Measurements from ENCODE around the gene ADGRV1.
"Not testable (repeated sequence)": the region's sequence is repeated elsewhere in the genome, so short reads cannot be mapped to it uniquely, and the experiment has no call there.

Gene ADGRV1

GRCh38 chr5:90955001-90955635, 396.5 kb downstream of the ADGRV1 start:
- no peak for DNase-seq

DNA sequence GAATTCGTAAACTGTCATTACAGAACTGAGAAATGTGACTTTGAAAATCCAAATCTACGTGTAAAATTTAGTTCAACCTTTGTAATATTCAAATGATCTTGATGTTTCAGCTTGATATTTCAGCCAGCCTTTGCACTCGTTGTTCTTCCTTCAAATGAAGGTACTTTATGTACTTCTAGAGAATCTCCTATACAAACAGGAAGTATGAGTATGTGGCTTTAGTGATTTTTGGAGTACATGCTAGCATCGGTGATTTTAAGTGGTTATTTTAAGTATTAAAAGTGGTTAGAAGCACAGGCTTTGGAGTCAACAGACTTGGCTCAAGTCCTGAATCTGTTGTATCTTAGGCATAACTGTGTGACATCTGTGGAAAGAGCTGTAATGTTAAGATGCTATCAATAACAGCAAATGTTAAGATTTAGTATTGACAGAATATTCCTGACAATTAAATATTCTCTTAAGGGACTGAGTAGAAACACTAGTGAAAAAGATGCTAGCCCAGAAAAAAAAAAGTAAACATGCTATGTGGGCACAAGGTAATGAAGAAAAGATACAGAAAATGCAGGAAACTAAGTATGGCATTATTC, 398.0 kb downstream of the ADGRV1 start:
- DNase-seq: no peak

DNA sequence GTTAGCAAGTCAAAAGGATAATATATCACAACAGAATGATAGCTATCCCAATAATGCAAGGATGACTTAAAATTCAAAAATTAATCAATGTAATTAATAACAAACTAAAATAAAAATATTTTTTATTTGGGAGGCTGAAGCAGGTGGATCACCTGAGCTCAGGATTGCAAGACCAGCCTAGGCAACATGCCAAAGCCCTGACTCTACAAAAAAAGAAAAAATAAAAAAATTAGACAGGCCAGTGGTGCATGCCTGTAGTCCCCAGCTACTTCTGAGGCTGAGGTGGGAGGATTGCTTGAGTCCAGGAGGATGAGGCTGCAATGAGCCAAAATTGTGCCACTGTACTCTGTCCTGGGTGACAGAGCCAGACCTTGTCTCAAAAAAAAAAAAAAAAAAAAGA, 399.3 kb downstream of the ADGRV1 start:
- DNase-seq: no peak

- no peak for DNase-seq
Measured at GRCh38 chr5:90959262-90959661, 400.7 kb downstream of the ADGRV1 start.

- DNase-seq: no peak
Measured at GRCh38 chr5:90962481-90962880, 403.9 kb downstream of the ADGRV1 start.

DNA sequence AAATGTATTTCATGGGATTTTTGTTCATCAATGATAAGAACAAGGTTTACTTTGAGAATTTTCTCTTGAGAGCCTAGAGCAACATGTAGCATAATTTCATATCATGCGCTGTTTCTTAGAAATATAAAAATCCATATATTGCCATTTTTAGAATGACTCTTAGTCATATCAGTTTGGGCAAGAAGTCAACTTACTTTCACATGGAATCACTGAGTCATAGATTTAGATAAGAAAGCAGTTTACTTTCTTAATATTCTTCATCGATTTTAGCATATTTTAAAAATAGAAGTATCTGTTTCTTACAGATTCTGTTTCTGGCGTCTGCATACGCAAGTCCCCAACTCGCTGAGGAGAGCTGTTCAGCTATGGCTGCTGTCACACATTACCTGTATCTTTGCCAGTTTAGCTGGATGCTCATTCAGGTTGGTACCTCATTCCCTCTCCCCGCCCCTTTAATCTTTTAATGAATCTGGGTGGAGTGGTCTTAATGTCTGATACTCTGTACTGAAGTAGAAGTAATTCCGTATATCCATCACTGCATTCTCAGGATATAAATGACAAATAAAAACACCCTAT, 406.6 kb downstream of the ADGRV1 start:
- no peak for DNase-seq

GRCh38 chr5:90967443-90967842, 408.8 kb downstream of the ADGRV1 start:
- DNase-seq: no peak

GRCh38 chr5:90967851-90968250, 409.3 kb downstream of the ADGRV1 start:
- DNase-seq: no peak

- DNase-seq: no peak
Measured at GRCh38 chr5:90968319-90968718, 409.7 kb downstream of the ADGRV1 start.

GRCh38 chr5:90969945-90970344, 411.3 kb downstream of the ADGRV1 start:
- DNase-seq: not testable (repeated sequence)

- no peak for DNase-seq
Measured at GRCh38 chr5:90981177-90981576, 422.6 kb downstream of the ADGRV1 start.

GRCh38 chr5:90981821-90982220, 423.2 kb downstream of the ADGRV1 start:
- DNase-seq: no peak

DNA sequence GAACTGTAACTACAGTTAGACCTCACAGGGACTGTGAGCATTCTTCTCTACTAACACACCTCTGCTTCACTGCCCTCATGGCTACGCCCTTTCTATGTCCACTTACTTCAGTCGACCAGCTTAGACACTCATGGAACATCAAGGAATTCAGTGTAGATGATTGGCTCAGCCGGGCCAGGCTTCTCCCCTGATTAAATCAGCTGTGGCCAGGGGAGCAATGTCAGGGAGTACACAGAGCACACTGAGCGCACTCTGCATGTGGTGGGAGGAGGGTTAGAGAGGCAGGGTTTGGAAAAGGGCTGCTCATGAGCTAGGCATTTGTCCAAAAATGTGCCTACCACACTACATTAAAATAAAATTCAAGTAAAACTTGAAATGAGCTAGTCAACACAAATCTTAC, 424.0 kb downstream of the ADGRV1 start:
- no peak for DNase-seq

DNA sequence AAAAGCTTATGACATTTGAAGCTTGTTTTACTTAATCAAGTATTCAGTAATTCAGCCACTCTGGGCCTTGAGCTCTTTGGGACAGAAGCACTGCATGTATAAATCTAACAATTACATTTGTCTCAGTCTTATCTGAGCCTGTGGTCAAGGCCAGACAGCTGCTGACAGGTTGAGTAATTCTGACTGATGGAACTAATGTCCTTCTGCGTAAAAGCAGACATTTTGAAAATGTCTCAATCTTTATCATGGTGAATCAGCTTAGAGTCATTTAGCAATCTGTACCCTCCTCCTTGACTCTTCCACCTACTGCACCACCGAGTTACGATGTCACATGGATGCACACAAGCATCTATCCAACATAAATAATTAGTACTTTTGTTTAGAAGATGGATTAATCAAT, 424.6 kb downstream of the ADGRV1 start:
- DNase-seq: no peak

DNA sequence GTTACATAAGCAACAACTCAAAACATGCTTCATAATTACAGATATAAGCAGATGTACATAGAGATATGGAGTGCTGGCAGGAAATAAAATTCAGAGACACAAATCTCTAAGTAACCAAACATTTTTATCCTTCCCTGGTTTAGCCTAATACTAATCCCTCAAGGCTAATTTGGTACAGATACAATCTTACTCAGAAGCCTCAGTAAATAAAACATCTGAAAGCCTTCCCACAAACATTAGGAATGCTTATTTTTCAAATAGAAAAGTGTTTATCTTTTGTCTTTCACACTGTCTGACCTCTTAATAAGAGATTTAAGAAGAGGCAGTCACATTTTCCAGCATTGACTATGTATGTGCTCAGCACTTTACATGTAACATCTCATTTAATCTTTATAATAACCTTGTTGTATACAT, 425.1 kb downstream of the ADGRV1 start:
- DNase-seq: no peak

- DNase-seq: no peak
Measured at GRCh38 chr5:90985341-90985740, 426.7 kb downstream of the ADGRV1 start.

GRCh38 chr5:90987726-90988125, 429.1 kb downstream of the ADGRV1 start:
- DNase-seq: no peak

DNA sequence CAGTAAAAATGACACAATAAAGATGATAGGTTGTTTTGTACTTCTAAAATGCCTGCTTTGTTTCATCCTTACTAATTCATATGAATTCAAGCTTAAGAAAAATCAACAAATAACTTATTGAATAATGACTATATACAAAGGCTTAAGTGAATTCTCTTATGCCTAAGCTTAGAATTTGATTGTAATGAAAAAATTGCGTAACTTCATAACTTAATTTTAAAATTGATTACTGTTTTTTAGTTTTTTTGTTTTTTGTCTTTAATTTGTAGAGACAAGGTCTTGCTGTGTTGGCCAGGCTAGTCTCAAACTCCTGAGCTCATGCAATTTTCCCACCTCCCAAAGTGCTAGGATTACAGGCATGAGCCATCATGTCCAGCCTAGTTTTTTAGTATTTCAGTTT, 432.6 kb downstream of the ADGRV1 start:
- no peak for DNase-seq

- no peak for DNase-seq
Measured at GRCh38 chr5:90994796-90995195, 436.2 kb downstream of the ADGRV1 start.

DNA sequence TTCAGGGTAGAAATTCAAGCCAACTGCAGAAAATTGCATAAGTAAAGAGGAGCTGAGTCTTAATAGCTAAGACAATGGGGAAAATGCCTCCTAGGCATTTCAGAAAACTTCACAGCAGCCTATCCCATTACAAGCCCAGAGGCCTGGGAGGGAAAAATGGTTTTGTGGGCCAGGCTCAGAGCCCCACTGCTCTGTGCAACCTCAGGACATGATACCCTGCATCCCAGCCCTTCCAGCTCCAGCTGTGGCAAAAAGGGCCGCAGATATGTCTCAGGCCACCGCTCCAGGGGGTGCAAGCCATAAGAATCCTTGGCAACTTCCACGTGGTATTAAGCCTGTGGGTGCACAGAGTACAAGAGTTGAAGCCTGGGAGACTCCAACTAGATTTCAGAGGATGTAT, 437.5 kb downstream of the ADGRV1 start:
- DNase-seq: no peak

GRCh38 chr5:90997082-90997481, 438.5 kb downstream of the ADGRV1 start:
- DNase-seq: no peak

DNA sequence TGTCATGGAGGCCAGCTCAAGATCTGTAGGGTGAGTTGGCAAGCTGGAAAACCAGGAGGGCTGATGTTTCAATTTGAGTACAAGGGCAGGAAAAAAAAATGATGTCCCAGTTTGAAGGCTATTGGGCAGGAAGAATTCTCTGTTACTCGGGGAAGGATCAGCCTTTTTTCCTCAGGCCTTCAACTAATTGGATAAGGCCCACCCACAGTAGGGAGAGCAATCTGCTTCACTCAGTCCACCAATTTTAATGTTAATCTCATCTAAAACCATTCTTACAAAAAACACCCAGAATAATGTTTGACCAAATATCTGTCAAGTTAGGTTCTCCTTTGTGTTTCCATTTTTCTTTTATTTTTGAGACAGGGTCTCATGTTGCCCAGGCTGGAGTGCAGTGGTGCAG, 442.1 kb downstream of the ADGRV1 start:
- DNase-seq: no peak

DNA sequence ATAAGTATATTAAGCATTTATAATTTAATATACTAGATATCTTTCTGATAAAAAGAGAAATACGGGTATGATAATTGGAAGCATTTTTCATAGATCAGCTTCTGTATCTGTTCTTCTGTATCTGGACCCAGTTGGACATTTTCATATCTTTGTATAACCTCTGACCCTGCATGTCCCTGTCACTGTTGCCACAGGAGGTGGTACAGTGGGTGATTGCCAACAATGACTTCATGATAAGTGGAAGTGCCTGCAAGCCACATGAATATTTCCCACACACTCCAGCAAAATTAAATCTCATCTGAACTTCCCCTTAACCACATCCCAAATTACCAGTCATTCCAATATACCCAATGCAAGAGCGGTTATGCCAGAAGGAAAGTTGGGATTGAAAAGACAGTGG, 448.1 kb downstream of the ADGRV1 start:
- DNase-seq: no peak

DNA sequence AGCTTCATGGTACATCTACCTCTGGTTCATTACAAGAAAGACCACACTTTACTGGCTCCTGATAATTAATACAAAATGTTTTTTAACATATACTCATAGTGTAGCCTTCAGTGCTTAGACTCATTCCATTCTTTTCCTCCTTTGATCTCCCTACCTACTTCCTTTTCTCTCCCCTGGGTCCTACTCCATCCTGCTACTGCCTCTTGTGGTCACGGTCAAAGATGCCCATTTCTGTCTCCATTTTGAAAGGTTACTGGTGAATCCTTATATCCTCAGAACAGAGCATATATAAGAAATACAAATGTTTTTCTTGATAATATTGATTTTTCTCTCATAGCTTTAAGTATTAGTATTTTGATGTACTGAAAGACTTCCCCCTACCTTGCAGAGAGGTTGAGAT, 448.7 kb downstream of the ADGRV1 start:
- DNase-seq: no peak

All from CD4-positive, alpha-beta T cell treated with Interleukin-15 for 1 hour (primary cell).